AG10803 (cell line): ENCODE measurements around the gene ANKRD39.

Experiments
- DNase-seq: peaks from one replicate; pipeline ENCODE4 v3.0.0; 2010; ENCODE audit warnings: low read depth
- H3K4me3 ChIP-seq: 2 replicates; pipeline ENCODE4 v1.5.1; 2011; ENCODE audit warnings: mild to moderate bottlenecking, low read length, control low read depth
- CTCF ChIP-seq: conservative IDR thresholded peaks from 2 replicates; pipeline ENCODE4 v1.5.1; 2011; ENCODE audit warnings: mild to moderate bottlenecking, low read length, control low read depth, inconsistent platforms

ANKRD39 gene

GRCh38 chr2:96877042-96877451, 19.2 kb upstream of the ANKRD39 start:
- no peak overlapping the region for H3K4me3 ChIP-seq
- no peak for DNase-seq
- no peak for TF ChIP-seq CTCF

- no peak overlapping the region for H3K4me3 ChIP-seq
- DNase-seq, result no peak
- no peak for TF ChIP-seq CTCF
These were observed 18.6 kb upstream of the ANKRD39 start for GRCh38 chr2:96876269-96877041.

GRCh38 chr2:96875498-96876268, 17.9 kb upstream of the ANKRD39 start:
- H3K4me3 ChIP-seq, result no peak overlapping the region
- DNase-seq, result no peak
- TF ChIP-seq CTCF, result no peak

GRCh38 chr2:96874198-96874831, 16.5 kb upstream of the ANKRD39 start:
- no peak for DNase-seq
- no peak for TF ChIP-seq CTCF
- H3K4me3 ChIP-seq, result no peak overlapping the region

- no peak for DNase-seq
- no peak overlapping the region for H3K4me3 ChIP-seq
- no peak for TF ChIP-seq CTCF
These were observed 15.9 kb upstream of the ANKRD39 start for GRCh38 chr2:96873651-96874096.

- H3K4me3 ChIP-seq, result no peak overlapping the region
- no peak for DNase-seq
- no peak for TF ChIP-seq CTCF
These were observed 15.0 kb upstream of the ANKRD39 start for GRCh38 chr2:96872591-96873349.
